Measurements from ENCODE around the gene ULBP1.

Gene ULBP1

DNA sequence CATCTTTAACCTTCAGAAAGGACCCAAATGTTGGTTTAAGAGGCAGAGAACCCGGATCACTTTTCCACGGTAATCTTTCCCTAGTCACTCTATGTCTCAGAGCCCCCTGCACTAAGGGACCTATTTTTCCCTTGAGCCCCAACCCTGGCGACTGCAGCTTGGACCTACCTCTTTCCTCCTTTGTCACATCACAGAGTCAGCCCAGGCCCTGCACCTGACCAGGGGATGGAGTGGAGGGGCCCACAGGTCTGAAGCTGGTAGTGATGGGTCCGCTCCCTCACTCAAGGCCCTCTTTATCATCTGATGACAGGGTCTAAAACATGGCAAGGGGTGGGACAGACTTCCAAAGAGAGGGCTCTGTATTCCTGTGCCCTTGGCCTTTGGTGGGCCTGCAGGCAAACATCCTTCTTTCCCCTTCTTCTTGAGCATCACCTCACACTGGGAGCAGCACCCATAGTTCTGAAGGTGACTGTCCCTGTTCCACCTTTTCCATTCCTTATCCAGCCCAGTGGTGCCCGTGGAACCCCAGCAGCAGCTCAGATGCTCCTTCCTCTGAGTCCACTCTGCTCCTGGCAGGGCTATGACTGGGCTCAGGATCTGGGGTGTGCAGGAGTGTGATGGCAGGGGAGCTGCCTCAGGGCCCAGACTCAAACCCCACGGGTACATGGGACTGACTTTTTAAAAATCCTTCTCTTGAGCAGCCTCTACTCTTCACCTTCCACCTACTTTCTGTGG, 55.3 kb downstream of the ULBP1 start:
- no peak for TF ChIP-seq GATA2 (IDR thresholded peaks at IDR 0.05; ENCODE audit: low read depth, low read length)
- TF ChIP-seq GATA3 (IDR thresholded peaks at IDR 0.05; ENCODE audit: low read depth, low read length): no peak

Measured in SH-SY5Y (cell line).